NT2/D1 (cell line): ENCODE results near the gene PTGIS.
A peak's percentile ranks its signal among the peaks of the same experiment; 100 is the strongest.

Experiments used
- DNase-seq: peaks from one replicate; pipeline ENCODE4 v3.0.0-alpha.2; 2011; ENCODE audit warnings: low read depth, low spot score
- H3K27me3 ChIP-seq: 2 replicates; pipeline ENCODE4 v1.6.0; 2011; ENCODE audit warnings: mild to moderate bottlenecking; ENCODE audit not compliant: insufficient read length, insufficient read depth
- H3K36me3 ChIP-seq: 2 replicates; pipeline ENCODE4 v1.6.1; 2011; ENCODE audit warnings: mild to moderate bottlenecking, low read length, mixed read lengths; ENCODE audit not compliant: insufficient read depth, insufficient read length
- H3K4me1 ChIP-seq: 2 replicates; pipeline ENCODE4 v1.5.1; 2011; ENCODE audit not compliant: insufficient read depth, insufficient read length
- H3K4me3 ChIP-seq: 2 replicates; pipeline ENCODE4 v1.5.1; 2011; ENCODE audit warnings: low read depth; ENCODE audit not compliant: insufficient read length
- H3K9ac ChIP-seq: 2 replicates; pipeline ENCODE4 v1.6.0; 2011; ENCODE audit warnings: low read depth; ENCODE audit not compliant: insufficient read length
- H3K9me3 ChIP-seq: 2 replicates; pipeline ENCODE4 v1.5.1; 2011; ENCODE audit warnings: mild to moderate bottlenecking, low read length; ENCODE audit not compliant: insufficient read depth
- SUZ12 ChIP-seq: IDR thresholded peaks from 2 replicates; pipeline ENCODE4 v1.6.1; 2011; ENCODE audit not compliant: insufficient read length, insufficient read depth; ENCODE audit errors: extremely low read depth
- YY1 ChIP-seq: IDR thresholded peaks from 2 replicates; pipeline ENCODE4 v1.6.1; 2011; ENCODE audit not compliant: insufficient read length, insufficient read depth
- ZNF274 ChIP-seq: IDR thresholded peaks from 2 replicates; pipeline ENCODE4 v1.6.1; 2011; ENCODE audit warnings: mild to moderate bottlenecking, low read depth, low read length

Gene PTGIS

DNA sequence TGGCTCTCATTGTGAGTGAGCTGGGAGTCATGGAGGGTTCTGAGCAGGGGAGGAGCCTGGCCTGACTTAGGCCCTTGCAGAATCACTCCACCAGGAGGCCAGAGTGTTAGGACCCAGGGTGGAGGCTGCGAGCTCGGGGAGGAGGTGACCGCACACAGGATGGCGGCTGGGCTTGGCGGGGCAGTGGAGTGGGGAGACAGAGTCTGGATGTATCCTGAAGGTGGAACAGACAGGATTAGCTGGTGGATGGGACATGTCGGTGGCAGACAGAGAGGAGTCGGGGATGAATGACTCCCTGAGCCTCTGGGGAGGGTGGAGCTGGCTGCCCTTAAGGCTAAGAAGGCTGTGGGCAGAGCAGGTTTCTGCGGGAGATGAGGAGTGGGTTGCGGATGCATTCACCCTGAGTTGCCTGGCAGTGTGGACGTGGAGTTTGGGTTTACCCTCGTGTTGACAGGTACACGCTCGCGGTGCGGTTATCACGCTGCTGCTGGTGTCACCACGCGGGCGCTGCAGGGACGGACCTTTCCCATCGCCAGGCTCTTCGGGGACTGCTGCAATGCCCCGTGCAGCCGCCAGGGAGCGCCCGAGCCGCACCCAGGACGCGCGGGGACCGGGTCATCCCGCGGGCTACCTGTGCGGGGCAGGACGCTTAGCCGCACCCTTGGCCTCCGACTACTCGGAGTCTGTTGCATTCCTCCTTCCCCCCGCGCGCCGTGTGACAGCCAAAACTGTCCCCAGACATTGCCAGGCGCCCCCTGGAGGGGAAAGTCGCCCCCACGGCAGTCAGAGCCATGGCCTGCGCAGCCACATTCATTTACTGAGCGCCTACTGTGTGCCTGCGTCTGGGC lies 43.0 kb upstream of the PTGIS start:
- H3K4me1 ChIP-seq: peaks cover 7% of the 10 kb centered on the region
- H3K9me3 ChIP-seq: no peaks in the 10 kb centered on the region
- no peak for TF ChIP-seq ZNF274
- no peak for TF ChIP-seq SUZ12
- TF ChIP-seq YY1: no peak
- peaks cover 9% of the 10 kb centered on the region for H3K27me3 ChIP-seq
- peak; percentile 82 for DNase-seq
- peak overlapping the region; percentile 45 for H3K4me3 ChIP-seq
- peak overlapping the region; percentile 75 for H3K9ac ChIP-seq
- H3K36me3 ChIP-seq: no peaks in the 10 kb centered on the region

DNA sequence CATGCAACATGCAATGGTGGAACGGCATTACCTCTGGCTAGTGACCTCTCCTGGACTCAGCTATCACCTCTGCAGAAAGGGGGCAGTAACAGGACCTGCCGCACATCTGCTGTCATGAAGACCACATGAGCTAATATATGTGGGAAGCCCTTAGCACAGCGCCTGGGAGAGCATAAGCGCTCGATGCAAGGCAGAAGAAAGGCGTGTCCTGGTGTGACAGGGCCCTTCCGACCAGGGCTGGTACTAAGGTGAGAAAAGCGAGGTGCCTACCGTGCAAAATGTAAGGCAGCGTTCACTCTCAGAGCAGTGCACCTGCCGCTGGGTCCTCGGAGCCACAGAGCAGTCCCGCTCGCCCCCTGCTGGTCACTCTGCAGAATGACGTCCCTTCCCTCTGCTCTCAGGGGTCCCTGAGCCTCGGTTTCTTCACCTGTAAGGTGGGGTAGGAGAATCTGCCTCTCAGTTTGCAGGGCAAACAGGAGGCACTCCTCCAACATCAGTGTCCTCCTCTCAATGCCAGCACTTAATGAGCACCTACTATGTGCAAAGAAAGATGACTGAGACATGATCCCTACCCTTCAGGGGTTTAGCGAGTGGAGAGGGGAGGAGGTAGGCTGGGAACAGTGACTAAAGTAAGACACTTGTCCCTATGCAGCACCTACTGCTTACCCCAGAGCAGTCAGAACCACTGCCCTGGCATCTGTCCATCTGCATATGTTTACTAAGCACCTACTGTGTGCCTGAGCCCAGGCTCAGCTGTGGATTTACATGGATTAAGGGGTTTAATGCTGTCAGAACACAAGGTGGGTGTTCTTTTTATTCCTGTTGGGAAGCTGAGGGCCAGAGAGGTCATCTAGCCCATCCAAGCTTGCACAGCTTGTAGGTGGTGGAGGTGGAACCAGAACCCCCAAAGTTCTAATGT lies 41.1 kb upstream of the PTGIS start:
- Histone ChIP-seq H3K9ac (no peak overlapping the region), H3K4me1 (peaks cover 9% of the 10 kb centered on the region), H3K36me3 (no peaks in the 10 kb centered on the region), H3K9me3 (no peaks in the 10 kb centered on the region), H3K27me3 (peaks cover 9% of the 10 kb centered on the region), H3K4me3 (no peak overlapping the region)
- peak; percentile 55 for DNase-seq
- TF ChIP-seq ZNF274 (no peak), SUZ12 (no peak)

DNA sequence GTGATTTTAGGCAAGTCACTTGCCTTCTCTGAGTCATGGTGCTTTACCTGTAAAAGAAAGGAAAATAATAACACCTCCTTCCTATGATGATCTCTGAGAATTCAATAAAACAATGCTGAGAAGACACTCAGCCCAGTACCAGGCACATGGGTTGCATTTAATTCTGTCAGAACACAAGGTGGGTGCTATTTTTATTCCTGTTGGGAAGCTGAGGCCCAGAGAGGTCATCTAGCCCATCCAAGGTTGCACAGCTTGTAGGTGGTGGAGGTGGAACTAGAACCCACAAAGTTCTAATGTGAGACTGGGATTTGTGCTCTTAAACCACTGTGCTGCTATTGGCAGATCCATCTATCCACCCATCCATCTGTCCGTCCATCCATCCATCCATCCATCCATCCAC lies 39.6 kb upstream of the PTGIS start:
- no peak overlapping the region for H3K9ac ChIP-seq
- peaks cover 9% of the 10 kb centered on the region for H3K27me3 ChIP-seq
- H3K9me3 ChIP-seq: no peaks in the 10 kb centered on the region
- no peak overlapping the region for H3K4me3 ChIP-seq
- no peak for TF ChIP-seq ZNF274
- TF ChIP-seq YY1: no peak
- no peak for TF ChIP-seq SUZ12
- DNase-seq: no peak
- no peaks in the 10 kb centered on the region for H3K36me3 ChIP-seq
- H3K4me1 ChIP-seq: peaks cover 9% of the 10 kb centered on the region

DNA sequence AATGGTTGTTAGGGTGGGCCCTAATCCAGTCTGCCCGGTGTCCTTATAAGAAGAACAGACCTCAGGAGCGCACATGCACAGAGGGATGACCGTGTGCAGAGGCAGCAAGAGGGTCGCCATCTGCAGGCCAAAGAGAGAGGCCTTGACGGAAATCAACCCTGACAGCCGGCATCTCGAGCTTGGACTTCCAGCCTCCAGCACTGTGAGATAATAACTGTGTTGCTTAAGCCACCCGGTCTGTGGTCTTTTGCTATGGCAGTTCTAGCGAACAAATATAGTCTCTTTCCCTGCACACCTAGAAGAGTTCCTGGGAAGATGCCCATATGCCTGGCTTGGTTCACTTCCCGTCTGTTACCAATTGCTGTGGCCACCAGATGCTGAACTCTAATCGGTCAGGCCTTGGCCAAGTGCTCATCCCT lies 35.3 kb upstream of the PTGIS start:
- H3K4me3 ChIP-seq: no peak overlapping the region
- H3K4me1 ChIP-seq: peaks cover 5% of the 10 kb centered on the region
- TF ChIP-seq SUZ12: no peak
- no peaks in the 10 kb centered on the region for H3K9me3 ChIP-seq
- no peaks in the 10 kb centered on the region for H3K36me3 ChIP-seq
- peaks cover 8% of the 10 kb centered on the region for H3K27me3 ChIP-seq
- no peak overlapping the region for H3K9ac ChIP-seq
- peak; percentile 38 for DNase-seq

DNA sequence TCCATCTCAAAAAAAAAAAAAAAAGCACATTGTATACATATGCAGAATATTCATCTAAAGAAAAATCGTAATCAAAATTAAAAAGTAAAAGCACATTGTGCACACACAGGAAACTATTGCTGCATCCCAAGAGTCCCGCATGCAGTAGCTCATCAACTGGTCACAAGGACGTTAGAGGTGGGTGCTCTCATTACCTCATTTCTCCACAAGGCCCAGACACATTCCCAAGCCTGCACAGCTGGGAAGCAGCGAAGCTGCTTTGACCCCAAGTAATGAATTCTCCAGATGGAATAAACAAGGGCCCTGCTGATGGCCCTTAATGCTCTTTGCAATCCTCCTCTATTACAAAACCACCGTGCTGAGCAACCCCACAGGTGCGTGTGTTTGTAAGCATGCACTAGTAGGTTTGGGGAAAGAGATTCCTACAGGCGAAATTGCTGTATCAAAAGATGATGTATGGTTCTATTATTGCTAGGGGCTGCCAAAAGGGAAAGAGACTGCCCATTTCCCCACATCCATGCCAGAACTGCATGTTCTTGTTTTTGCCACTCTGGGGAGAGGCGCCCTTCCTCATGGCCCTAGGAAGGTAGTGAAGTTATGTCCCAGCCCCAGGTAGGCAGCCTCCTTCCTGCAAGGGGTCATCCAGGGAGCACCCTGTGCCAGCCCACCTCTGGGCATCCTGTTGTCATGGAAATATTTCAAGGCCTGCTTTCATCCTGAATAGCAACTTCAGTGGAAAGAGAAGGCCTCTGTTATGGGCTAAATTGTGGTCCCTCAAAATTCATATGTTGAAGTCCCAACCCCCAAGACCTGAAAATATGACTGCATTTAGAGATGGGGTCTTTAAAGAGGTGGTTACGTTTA lies 34.6 kb upstream of the PTGIS start:
- no peaks in the 10 kb centered on the region for H3K9me3 ChIP-seq
- no peak overlapping the region for H3K9ac ChIP-seq
- H3K4me1 ChIP-seq: peaks cover 5% of the 10 kb centered on the region
- no peaks in the 10 kb centered on the region for H3K36me3 ChIP-seq
- TF ChIP-seq SUZ12: no peak
- TF ChIP-seq YY1: no peak
- TF ChIP-seq ZNF274: no peak
- DNase-seq: no peak
- no peak overlapping the region for H3K4me3 ChIP-seq
- H3K27me3 ChIP-seq: peaks cover 2% of the 10 kb centered on the region

DNA sequence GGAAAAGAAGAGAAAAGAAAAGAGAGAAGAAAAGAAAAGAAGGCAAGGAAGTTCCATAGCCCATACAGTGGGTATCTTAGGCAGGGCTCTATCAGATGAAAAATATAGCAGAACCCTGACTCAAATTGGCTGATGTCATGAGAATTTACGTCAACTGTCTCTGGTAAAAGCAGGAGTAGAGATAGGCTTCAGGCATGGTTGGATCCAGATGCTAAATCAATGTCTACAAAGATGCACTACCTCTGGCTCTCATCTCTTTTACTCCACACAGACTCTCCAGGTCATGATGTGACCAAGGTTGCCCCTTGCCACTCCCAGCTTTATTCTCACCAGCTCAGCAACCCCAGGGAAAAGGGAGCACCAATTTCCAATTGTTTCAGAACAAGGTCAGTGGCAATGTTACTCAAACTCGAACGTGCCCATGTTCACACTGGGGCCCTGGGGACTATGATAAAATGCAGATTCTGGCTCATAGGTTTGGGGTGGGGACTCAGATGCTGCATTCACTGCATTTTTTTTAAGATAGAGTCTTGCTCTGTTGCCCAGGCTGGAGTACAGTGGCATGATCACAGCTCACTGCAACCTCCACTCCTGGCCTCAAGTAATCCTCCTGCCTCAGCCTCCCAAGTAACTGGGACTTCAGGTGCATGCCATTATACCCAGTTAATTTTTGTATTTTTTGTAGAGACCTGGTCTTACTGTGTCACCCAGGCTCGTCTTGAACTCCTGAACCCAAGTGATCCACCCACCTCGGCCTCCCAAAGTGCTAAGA lies 33.4 kb upstream of the PTGIS start:
- Histone ChIP-seq H3K36me3 (no peaks in the 10 kb centered on the region), H3K27me3 (no peaks in the 10 kb centered on the region), H3K9ac (no peak overlapping the region), H3K4me3 (no peak overlapping the region), H3K4me1 (peaks cover 7% of the 10 kb centered on the region), H3K9me3 (no peaks in the 10 kb centered on the region)
- DNase-seq: no peak
- TF ChIP-seq YY1 (no peak), SUZ12 (no peak), ZNF274 (no peak)

DNA sequence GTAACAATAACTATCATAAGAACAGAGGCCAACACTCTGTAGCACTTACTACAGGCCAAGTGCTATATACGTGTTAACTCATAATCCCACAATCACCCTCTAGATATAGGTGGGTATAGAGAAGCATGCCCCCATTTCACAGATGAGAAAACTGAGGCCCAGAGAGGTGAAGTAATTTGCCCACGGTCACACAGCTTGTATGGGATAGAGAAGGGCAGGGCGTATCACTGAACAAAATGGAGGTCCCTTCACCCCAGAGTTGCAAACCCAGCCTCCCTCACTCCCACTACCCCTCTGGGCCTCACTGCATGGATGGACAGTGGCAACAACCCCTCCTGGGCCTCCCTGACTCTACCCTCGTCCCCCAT lies 31.8 kb upstream of the PTGIS start:
- no peak overlapping the region for H3K4me3 ChIP-seq
- H3K9ac ChIP-seq: no peak overlapping the region
- H3K27me3 ChIP-seq: no peaks in the 10 kb centered on the region
- H3K36me3 ChIP-seq: no peaks in the 10 kb centered on the region
- peaks cover 12% of the 10 kb centered on the region for H3K4me1 ChIP-seq
- TF ChIP-seq YY1: no peak
- TF ChIP-seq ZNF274: no peak
- TF ChIP-seq SUZ12: no peak
- no peaks in the 10 kb centered on the region for H3K9me3 ChIP-seq
- no peak for DNase-seq
